Mesenchymal stem cell (in vitro differentiated cells and primary cell): ENCODE data around the gene CUX1.
A peak's percentile ranks its signal among the peaks of the same experiment; 100 is the strongest.

Experiments used
- DNase-seq: peaks from one replicate; pipeline ENCODE4 v3.0.0-alpha.2; 2013
- H2AFZ ChIP-seq: one replicate; pipeline ENCODE4 v1.6.1; 2013; ENCODE audit warnings: low read depth, mild to moderate bottlenecking, control low read depth, inconsistent platforms, low read length, moderate library complexity
- H2AK5ac ChIP-seq: 2 replicates; pipeline ENCODE4 v1.6.1; 2013; ENCODE audit warnings: low read length, moderate library complexity, mild to moderate bottlenecking, inconsistent platforms; ENCODE audit not compliant: severe bottlenecking
- H2BK120ac ChIP-seq: one replicate; pipeline ENCODE4 v1.6.1; 2013; ENCODE audit warnings: low read depth, mild to moderate bottlenecking, inconsistent platforms, low read length, moderate library complexity
- H2BK12ac ChIP-seq, 2 experiments: one replicate each; pipeline ENCODE4 v1.6.1; 2013; ENCODE audit warnings: inconsistent platforms in 2 of 2, low read length in 2 of 2, mild to moderate bottlenecking in 2 of 2, moderate library complexity in 2 of 2, control low read depth in 1 of 2
- H2BK15ac ChIP-seq: one replicate; pipeline ENCODE4 v1.6.1; 2013; ENCODE audit warnings: mild to moderate bottlenecking, low read depth, inconsistent platforms; ENCODE audit not compliant: poor library complexity, severe bottlenecking
- H2BK5ac ChIP-seq: 2 replicates; pipeline ENCODE4 v1.6.1; 2013; ENCODE audit warnings: low read depth, mild to moderate bottlenecking, low read length, control low read depth, inconsistent platforms; ENCODE audit not compliant: poor library complexity, severe bottlenecking
- H3K14ac ChIP-seq, 2 experiments: one replicate each; pipeline ENCODE4 v1.6.1; 2013; ENCODE audit warnings: inconsistent platforms in 2 of 2, low read length in 2 of 2, control low read depth in 1 of 2, mild to moderate bottlenecking in 1 of 2, moderate library complexity in 1 of 2
- H3K18ac ChIP-seq, 2 experiments: one replicate each; pipeline ENCODE4 v1.6.1; 2013; ENCODE audit warnings: inconsistent platforms in 2 of 2, low read length in 2 of 2, control low read depth in 1 of 2, low read depth in 1 of 2, mild to moderate bottlenecking in 1 of 2
- H3K23ac ChIP-seq, 2 experiments: one replicate each; pipeline ENCODE4 v1.6.1; 2013; ENCODE audit warnings: inconsistent platforms in 2 of 2, low read length in 2 of 2, mild to moderate bottlenecking in 2 of 2, moderate library complexity in 2 of 2, control low read depth in 1 of 2
- H3K27ac ChIP-seq: 2 replicates; pipeline ENCODE4 v1.5.1; 2013; ENCODE audit warnings: mild to moderate bottlenecking, moderate library complexity, low read length, control low read depth, inconsistent platforms; ENCODE audit not compliant: poor library complexity, severe bottlenecking
- H3K27me3 ChIP-seq, 2 experiments: 2 replicates each; pipeline versions ENCODE4 v1.6.1 to v1.7.0; 2013; ENCODE audit warnings: low read length in 2 of 2, mild to moderate bottlenecking in 2 of 2, moderate library complexity in 2 of 2, control low read depth in 1 of 2, inconsistent platforms in 1 of 2; ENCODE audit not compliant: control insufficient read depth in 1 of 2, insufficient read depth in 1 of 2
- H3K36me3 ChIP-seq, 2 experiments: 2 replicates each; pipeline versions ENCODE4 v1.6.1 to v1.7.0; 2013; ENCODE audit warnings: low read length in 2 of 2, control low read depth in 1 of 2, inconsistent platforms in 1 of 2, low read depth in 1 of 2, mild to moderate bottlenecking in 1 of 2; ENCODE audit not compliant: insufficient read depth in 2 of 2, control insufficient read depth in 1 of 2
- H3K4ac ChIP-seq, 2 experiments: one replicate each; pipeline ENCODE4 v1.6.1; 2013; ENCODE audit warnings: inconsistent platforms in 2 of 2, low read length in 2 of 2, mild to moderate bottlenecking in 2 of 2, moderate library complexity in 2 of 2, control low read depth in 1 of 2, low read depth in 1 of 2
- H3K4me1 ChIP-seq: 2 replicates; pipeline ENCODE4 v1.6.1; 2013; ENCODE audit warnings: low read depth, low read length, control low read depth; ENCODE audit not compliant: control insufficient read depth, insufficient read depth
- H3K4me2 ChIP-seq: 2 replicates; pipeline ENCODE4 v1.6.1; 2013; ENCODE audit warnings: low read length, mild to moderate bottlenecking, inconsistent platforms; ENCODE audit not compliant: poor library complexity, severe bottlenecking
- H3K4me3 ChIP-seq, 2 experiments: 2 replicates each; pipeline versions ENCODE4 v1.5.1 to v1.7.0; 2013; ENCODE audit warnings: low read length in 2 of 2, mild to moderate bottlenecking in 2 of 2, control low read depth in 1 of 2, low read depth in 1 of 2; ENCODE audit not compliant: insufficient read depth in 1 of 2
- H3K79me1 ChIP-seq: replicated peaks from 2 replicates; pipeline ENCODE4 v1.6.1; 2013; ENCODE audit warnings: mild to moderate bottlenecking, control low read depth, low read length, inconsistent platforms; ENCODE audit not compliant: poor library complexity, severe bottlenecking
- H3K9ac ChIP-seq: 2 replicates; pipeline ENCODE4 v1.7.0; 2013; ENCODE audit warnings: mild to moderate bottlenecking, low read length, moderate library complexity
- H3K9me3 ChIP-seq: 2 replicates; pipeline ENCODE4 v1.7.0; 2013; ENCODE audit warnings: mild to moderate bottlenecking, low read length; ENCODE audit not compliant: control insufficient read depth
- H4K8ac ChIP-seq: one replicate; pipeline ENCODE4 v1.6.1; 2013; ENCODE audit warnings: inconsistent platforms, mild to moderate bottlenecking, low read length, moderate library complexity
- H4K91ac ChIP-seq: one replicate; pipeline ENCODE4 v1.6.1; 2013; ENCODE audit warnings: mild to moderate bottlenecking, low read length, inconsistent platforms
- WGBS: methylation state at CpG from one replicate; pipeline ENCODE4 v1.1.7; 2013; ENCODE audit warnings: mixed read lengths; 5-methylcytosine and 5-hydroxymethylcytosine counted together

CUX1 gene

GRCh38 chr7:102019461-102019860 lies 202.0 kb downstream of the CUX1 start:
- H3K4me3 ChIP-seq: no peak overlapping the region
- no peak overlapping the region for H3K18ac ChIP-seq
- peaks cover 24% of the 10 kb centered on the region for H3K79me1 ChIP-seq
- H3K14ac ChIP-seq: no peak overlapping the region
- no peak overlapping the region for H2AFZ ChIP-seq
- H2BK12ac ChIP-seq: no peak overlapping the region
- no peak overlapping the region for H3K4ac ChIP-seq
- 97% methylated on average over 2 of the region's 7 CpGs for WGBS
- H3K4me2 ChIP-seq: no peak overlapping the region
- no peak overlapping the region for H3K23ac ChIP-seq
- H2AK5ac ChIP-seq: no peak overlapping the region
- DNase-seq: no peak
- H2BK5ac ChIP-seq: no peak overlapping the region
- H3K27ac ChIP-seq: no peak overlapping the region
- H4K8ac ChIP-seq: no peak overlapping the region
- H3K9me3 ChIP-seq: no peaks in the 10 kb centered on the region
- H3K4me1 ChIP-seq: peaks cover 3% of the 10 kb centered on the region
- peaks cover 0 to 3% of the 10 kb centered on the region in 2 experiments for H3K36me3 ChIP-seq
- H4K91ac ChIP-seq: no peak overlapping the region
- no peak overlapping the region for H2BK120ac ChIP-seq
- no peak overlapping the region for H2BK15ac ChIP-seq
- no peak overlapping the region for H3K9ac ChIP-seq
- H3K27me3 ChIP-seq: no peaks in the 10 kb centered on the region

- Histone ChIP-seq H2AFZ (no peak overlapping the region), H4K8ac (no peak overlapping the region), H3K36me3 (peaks cover 0 to 3% of the 10 kb centered on the region in 2 experiments), H3K4me2 (no peak overlapping the region), H3K27me3 (no peaks in the 10 kb centered on the region), H3K9ac (no peak overlapping the region), H3K18ac (no peak overlapping the region), H3K4me3 (no peak overlapping the region), H3K14ac (no peak overlapping the region), H2BK5ac (no peak overlapping the region), H4K91ac (no peak overlapping the region), H2BK12ac (no peak overlapping the region), H2BK15ac (no peak overlapping the region), H3K4me1 (peaks cover 4% of the 10 kb centered on the region), H3K23ac (no peak overlapping the region), H3K4ac (no peak overlapping the region), H3K79me1 (peaks cover 17% of the 10 kb centered on the region), H3K9me3 (no peaks in the 10 kb centered on the region), H3K27ac (no peak overlapping the region), H2BK120ac (no peak overlapping the region), H2AK5ac (no peak overlapping the region)
- WGBS: 97% methylated on average over 22 of the region's 24 CpGs
- DNase-seq: no peak
Measured at GRCh38 chr7:102021841-102022618, 204.6 kb downstream of the CUX1 start.

GRCh38 chr7:102024005-102024768 lies 206.8 kb downstream of the CUX1 start:
- Histone ChIP-seq H3K36me3 (peaks cover 3 to 13% of the 10 kb centered on the region in 2 experiments), H3K4ac (no peak overlapping the region), H2BK15ac (no peak overlapping the region), H3K4me3 (no peak overlapping the region), H2BK12ac (no peak overlapping the region), H3K9ac (no peak overlapping the region), H3K23ac (no peak overlapping the region), H3K18ac (no peak overlapping the region), H2BK5ac (no peak overlapping the region), H3K79me1 (peaks cover 18% of the 10 kb centered on the region), H4K91ac (no peak overlapping the region), H4K8ac (no peak overlapping the region), H3K4me1 (peaks cover 4% of the 10 kb centered on the region), H2BK120ac (no peak overlapping the region), H2AK5ac (no peak overlapping the region), H3K9me3 (no peaks in the 10 kb centered on the region), H3K14ac (peak overlapping the region in 1 of 2 experiments; percentile 68), H3K27me3 (no peaks in the 10 kb centered on the region), H3K4me2 (no peak overlapping the region), H3K27ac (no peak overlapping the region), H2AFZ (no peak overlapping the region)
- 93% methylated on average over 8 of the region's 10 CpGs for WGBS
- no peak for DNase-seq

GRCh38 chr7:102024769-102025391 lies 207.5 kb downstream of the CUX1 start:
- H3K36me3 ChIP-seq: peaks cover 9 to 17% of the 10 kb centered on the region in 2 experiments
- H2BK5ac ChIP-seq: no peak overlapping the region
- no peak overlapping the region for H2BK120ac ChIP-seq
- peaks cover 4% of the 10 kb centered on the region for H3K4me1 ChIP-seq
- no peak overlapping the region for H4K91ac ChIP-seq
- no peak overlapping the region for H3K4me3 ChIP-seq
- H3K27me3 ChIP-seq: no peaks in the 10 kb centered on the region
- H3K23ac ChIP-seq: no peak overlapping the region
- no peak overlapping the region for H2BK12ac ChIP-seq
- H3K9ac ChIP-seq: no peak overlapping the region
- H3K4ac ChIP-seq: no peak overlapping the region
- no peak overlapping the region for H3K18ac ChIP-seq
- no peak overlapping the region for H3K27ac ChIP-seq
- no peak overlapping the region for H2AK5ac ChIP-seq
- H3K14ac ChIP-seq: no peak overlapping the region
- WGBS: 93% methylated on average over 15 of the region's 15 CpGs
- no peaks in the 10 kb centered on the region for H3K9me3 ChIP-seq
- H2BK15ac ChIP-seq: no peak overlapping the region
- no peak for DNase-seq
- H2AFZ ChIP-seq: no peak overlapping the region
- no peak overlapping the region for H4K8ac ChIP-seq
- peaks cover 18% of the 10 kb centered on the region for H3K79me1 ChIP-seq
- H3K4me2 ChIP-seq: no peak overlapping the region
